ENCODE data around the gene EPB41L3.

The EPB41L3 gene

DNA sequence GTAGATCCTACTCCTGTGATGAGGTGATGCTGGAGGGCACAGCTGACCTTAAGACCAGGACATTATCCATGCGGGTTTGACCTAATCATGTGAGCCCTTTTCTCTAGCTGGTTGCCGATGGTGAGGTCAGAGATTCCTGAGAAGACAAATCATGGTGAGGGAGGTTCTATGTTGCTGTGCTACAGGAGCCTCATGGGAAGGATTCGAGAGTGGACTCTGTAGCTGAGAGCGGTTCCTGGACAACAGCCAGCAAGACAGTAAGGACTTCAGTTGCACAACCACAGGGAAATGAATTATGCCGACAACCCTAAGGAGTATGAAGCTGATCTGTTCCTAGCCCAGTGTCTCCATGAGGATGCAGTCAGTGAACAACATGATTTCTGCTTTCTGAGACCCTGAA is 80.4 kb downstream of the EPB41L3 start (continued):
- TF ChIP-seq ZNF366 (tag by site-specific recombination; conservative IDR thresholded peaks at IDR 0.05) (peak; percentile 60; the same call in 1 of the 2 replicates), ZNF221 (tag by site-specific recombination; IDR thresholded peaks at IDR 0.05; ENCODE audit: borderline replicate concordance) (no peak), ZBTB1 (tag by site-specific recombination; IDR thresholded peaks at IDR 0.05) (no peak), ZFP41 (tag by site-specific recombination; IDR thresholded peaks at IDR 0.05; ENCODE audit: borderline replicate concordance) (no peak), PRDM1 (tag by site-specific recombination; IDR thresholded peaks at IDR 0.05) (no peak), ZNF239 (tag by site-specific recombination; IDR thresholded peaks at IDR 0.05) (no peak), YY1 (tag by site-specific recombination; IDR thresholded peaks at IDR 0.05) (no peak), ZBTB7A (tag by site-specific recombination; IDR thresholded peaks at IDR 0.05; ENCODE audit: low read depth) (no peak), ZNF266 (tag by site-specific recombination; IDR thresholded peaks at IDR 0.05; ENCODE audit: low read depth) (no peak), ZBTB17 (tag by site-specific recombination; IDR thresholded peaks at IDR 0.05) (peak; percentile 24; the same call in 1 of the 2 replicates), ZNF433 (tag by site-specific recombination; IDR thresholded peaks at IDR 0.05; ENCODE audit: low read depth) (no peak), ZNF629 (tag by site-specific recombination; IDR thresholded peaks at IDR 0.05) (peak; percentile 54; the same call in 1 of the 2 replicates), SCRT2 (tag by site-specific recombination; IDR thresholded peaks at IDR 0.05) (no peak), KLF16 (tag by site-specific recombination; IDR thresholded peaks at IDR 0.05) (no peak), OVOL3 (tag by site-specific recombination; IDR thresholded peaks at IDR 0.05) (no peak), ZFP69B (tag by site-specific recombination; IDR thresholded peaks at IDR 0.05) (no peak), ZNF184 (tag by site-specific recombination; IDR thresholded peaks at IDR 0.05) (no peak), ZNF610 (tag by site-specific recombination; IDR thresholded peaks at IDR 0.05; ENCODE audit: borderline replicate concordance) (no peak), ZNF138 (tag by site-specific recombination; IDR thresholded peaks at IDR 0.05; ENCODE audit: borderline replicate concordance) (no peak), ZNF555 (tag by site-specific recombination; conservative IDR thresholded peaks at IDR 0.05) (no peak)
- TF ChIP-seq, protein P1, sequence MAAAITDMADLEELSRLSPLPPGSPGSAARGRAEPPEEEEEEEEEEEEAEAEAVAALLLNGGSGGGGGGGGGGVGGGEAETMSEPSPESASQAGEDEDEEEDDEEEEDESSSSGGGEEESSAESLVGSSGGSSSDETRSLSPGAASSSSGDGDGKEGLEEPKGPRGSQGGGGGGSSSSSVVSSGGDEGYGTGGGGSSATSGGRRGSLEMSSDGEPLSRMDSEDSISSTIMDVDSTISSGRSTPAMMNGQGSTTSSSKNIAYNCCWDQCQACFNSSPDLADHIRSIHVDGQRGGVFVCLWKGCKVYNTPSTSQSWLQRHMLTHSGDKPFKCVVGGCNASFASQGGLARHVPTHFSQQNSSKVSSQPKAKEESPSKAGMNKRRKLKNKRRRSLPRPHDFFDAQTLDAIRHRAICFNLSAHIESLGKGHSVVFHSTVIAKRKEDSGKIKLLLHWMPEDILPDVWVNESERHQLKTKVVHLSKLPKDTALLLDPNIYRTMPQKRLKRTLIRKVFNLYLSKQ (tag by site-specific recombination; IDR thresholded peaks at IDR 0.05; ENCODE audit: borderline replicate concordance): no peak
- TF ChIP-seq, protein P2, sequence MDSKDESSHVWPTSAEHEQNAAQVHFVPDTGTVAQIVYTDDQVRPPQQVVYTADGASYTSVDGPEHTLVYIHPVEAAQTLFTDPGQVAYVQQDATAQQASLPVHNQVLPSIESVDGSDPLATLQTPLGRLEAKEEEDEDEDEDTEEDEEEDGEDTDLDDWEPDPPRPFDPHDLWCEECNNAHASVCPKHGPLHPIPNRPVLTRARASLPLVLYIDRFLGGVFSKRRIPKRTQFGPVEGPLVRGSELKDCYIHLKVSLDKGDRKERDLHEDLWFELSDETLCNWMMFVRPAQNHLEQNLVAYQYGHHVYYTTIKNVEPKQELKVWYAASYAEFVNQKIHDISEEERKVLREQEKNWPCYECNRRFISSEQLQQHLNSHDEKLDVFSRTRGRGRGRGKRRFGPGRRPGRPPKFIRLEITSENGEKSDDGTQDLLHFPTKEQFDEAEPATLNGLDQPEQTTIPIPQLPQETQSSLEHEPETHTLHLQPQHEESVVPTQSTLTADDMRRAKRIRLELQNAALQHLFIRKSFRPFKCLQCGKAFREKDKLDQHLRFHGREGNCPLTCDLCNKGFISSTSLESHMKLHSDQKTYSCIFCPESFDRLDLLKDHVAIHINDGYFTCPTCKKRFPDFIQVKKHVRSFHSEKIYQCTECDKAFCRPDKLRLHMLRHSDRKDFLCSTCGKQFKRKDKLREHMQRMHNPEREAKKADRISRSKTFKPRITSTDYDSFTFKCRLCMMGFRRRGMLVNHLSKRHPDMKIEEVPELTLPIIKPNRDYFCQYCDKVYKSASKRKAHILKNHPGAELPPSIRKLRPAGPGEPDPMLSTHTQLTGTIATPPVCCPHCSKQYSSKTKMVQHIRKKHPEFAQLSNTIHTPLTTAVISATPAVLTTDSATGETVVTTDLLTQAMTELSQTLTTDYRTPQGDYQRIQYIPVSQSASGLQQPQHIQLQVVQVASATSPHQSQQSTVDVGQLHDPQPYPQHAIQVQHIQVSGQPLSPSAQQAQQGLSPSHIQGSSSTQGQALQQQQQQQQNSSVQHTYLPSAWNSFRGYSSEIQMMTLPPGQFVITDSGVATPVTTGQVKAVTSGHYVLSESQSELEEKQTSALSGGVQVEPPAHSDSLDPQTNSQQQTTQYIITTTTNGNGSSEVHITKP (tag by site-specific recombination; IDR thresholded peaks at IDR 0.05): peak; percentile 68
- TF ChIP-seq, protein P3, sequence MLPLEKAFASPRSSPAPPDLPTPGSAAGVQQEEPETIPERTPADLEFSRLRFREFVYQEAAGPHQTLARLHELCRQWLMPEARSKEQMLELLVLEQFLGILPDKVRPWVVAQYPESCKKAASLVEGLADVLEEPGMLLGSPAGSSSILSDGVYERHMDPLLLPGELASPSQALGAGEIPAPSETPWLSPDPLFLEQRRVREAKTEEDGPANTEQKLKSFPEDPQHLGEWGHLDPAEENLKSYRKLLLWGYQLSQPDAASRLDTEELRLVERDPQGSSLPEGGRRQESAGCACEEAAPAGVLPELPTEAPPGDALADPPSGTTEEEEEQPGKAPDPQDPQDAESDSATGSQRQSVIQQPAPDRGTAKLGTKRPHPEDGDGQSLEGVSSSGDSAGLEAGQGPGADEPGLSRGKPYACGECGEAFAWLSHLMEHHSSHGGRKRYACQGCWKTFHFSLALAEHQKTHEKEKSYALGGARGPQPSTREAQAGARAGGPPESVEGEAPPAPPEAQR (tag by site-specific recombination; IDR thresholded peaks at IDR 0.05): no peak
- TF ChIP-seq, protein P4, sequence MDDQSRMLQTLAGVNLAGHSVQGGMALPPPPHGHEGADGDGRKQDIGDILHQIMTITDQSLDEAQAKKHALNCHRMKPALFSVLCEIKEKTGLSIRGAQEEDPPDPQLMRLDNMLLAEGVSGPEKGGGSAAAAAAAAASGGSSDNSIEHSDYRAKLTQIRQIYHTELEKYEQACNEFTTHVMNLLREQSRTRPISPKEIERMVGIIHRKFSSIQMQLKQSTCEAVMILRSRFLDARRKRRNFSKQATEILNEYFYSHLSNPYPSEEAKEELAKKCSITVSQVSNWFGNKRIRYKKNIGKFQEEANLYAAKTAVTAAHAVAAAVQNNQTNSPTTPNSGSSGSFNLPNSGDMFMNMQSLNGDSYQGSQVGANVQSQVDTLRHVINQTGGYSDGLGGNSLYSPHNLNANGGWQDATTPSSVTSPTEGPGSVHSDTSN (CRISPR knock-in tag; IDR thresholded peaks at IDR 0.05): no peak
- TF ChIP-seq, protein P5, sequence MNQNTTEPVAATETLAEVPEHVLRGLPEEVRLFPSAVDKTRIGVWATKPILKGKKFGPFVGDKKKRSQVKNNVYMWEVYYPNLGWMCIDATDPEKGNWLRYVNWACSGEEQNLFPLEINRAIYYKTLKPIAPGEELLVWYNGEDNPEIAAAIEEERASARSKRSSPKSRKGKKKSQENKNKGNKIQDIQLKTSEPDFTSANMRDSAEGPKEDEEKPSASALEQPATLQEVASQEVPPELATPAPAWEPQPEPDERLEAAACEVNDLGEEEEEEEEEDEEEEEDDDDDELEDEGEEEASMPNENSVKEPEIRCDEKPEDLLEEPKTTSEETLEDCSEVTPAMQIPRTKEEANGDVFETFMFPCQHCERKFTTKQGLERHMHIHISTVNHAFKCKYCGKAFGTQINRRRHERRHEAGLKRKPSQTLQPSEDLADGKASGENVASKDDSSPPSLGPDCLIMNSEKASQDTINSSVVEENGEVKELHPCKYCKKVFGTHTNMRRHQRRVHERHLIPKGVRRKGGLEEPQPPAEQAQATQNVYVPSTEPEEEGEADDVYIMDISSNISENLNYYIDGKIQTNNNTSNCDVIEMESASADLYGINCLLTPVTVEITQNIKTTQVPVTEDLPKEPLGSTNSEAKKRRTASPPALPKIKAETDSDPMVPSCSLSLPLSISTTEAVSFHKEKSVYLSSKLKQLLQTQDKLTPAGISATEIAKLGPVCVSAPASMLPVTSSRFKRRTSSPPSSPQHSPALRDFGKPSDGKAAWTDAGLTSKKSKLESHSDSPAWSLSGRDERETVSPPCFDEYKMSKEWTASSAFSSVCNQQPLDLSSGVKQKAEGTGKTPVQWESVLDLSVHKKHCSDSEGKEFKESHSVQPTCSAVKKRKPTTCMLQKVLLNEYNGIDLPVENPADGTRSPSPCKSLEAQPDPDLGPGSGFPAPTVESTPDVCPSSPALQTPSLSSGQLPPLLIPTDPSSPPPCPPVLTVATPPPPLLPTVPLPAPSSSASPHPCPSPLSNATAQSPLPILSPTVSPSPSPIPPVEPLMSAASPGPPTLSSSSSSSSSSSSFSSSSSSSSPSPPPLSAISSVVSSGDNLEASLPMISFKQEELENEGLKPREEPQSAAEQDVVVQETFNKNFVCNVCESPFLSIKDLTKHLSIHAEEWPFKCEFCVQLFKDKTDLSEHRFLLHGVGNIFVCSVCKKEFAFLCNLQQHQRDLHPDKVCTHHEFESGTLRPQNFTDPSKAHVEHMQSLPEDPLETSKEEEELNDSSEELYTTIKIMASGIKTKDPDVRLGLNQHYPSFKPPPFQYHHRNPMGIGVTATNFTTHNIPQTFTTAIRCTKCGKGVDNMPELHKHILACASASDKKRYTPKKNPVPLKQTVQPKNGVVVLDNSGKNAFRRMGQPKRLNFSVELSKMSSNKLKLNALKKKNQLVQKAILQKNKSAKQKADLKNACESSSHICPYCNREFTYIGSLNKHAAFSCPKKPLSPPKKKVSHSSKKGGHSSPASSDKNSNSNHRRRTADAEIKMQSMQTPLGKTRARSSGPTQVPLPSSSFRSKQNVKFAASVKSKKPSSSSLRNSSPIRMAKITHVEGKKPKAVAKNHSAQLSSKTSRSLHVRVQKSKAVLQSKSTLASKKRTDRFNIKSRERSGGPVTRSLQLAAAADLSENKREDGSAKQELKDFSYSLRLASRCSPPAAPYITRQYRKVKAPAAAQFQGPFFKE (tag by site-specific recombination; IDR thresholded peaks at IDR 0.05; ENCODE audit: borderline replicate concordance): no peak
